Panc1 (cell line): Measurements from ENCODE around the gene ACOXL.

ENCODE experiments used
- POLR2AphosphoS5 ChIP-seq: IDR thresholded peaks from 2 replicates; pipeline ENCODE4 v1.6.1; 2012; ENCODE audit warnings: mild to moderate bottlenecking, low read depth, low read length, moderate library complexity
- TF ChIP-seq, protein P1 (sequence below): fragments of 450-650 bp; IDR thresholded peaks from 2 replicates; pipeline ENCODE4 v1.5.1; 2017; ENCODE audit warnings: mild to moderate bottlenecking

DNA sequence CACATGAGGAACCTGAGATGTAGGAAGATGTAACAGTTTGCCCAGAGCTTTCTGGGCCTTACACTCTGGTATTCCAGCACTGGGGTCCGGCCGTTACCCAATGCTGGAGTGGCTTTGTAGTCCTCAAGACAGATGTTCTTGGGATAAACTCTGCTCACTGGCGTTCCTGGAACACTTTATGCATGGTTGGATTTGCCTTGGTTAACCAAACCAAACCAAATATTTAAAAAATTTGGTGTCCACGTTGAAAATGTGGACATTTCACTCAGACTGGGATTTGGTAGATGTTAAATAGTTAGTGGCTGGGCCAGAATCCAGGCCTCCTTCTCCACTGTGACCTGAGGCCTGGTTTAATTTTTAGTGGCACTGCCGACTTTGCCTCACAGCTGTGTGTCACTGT, 81.5 kb downstream of the ACOXL start:
- TF ChIP-seq, protein P1, sequence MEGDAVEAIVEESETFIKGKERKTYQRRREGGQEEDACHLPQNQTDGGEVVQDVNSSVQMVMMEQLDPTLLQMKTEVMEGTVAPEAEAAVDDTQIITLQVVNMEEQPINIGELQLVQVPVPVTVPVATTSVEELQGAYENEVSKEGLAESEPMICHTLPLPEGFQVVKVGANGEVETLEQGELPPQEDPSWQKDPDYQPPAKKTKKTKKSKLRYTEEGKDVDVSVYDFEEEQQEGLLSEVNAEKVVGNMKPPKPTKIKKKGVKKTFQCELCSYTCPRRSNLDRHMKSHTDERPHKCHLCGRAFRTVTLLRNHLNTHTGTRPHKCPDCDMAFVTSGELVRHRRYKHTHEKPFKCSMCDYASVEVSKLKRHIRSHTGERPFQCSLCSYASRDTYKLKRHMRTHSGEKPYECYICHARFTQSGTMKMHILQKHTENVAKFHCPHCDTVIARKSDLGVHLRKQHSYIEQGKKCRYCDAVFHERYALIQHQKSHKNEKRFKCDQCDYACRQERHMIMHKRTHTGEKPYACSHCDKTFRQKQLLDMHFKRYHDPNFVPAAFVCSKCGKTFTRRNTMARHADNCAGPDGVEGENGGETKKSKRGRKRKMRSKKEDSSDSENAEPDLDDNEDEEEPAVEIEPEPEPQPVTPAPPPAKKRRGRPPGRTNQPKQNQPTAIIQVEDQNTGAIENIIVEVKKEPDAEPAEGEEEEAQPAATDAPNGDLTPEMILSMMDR: no peak
- TF ChIP-seq POLR2AphosphoS5: no peak
